ENCODE results near the gene PIP5K1C.
"Not testable (repeated sequence)": the region's sequence is repeated elsewhere in the genome, so short reads cannot be mapped to it uniquely, and the experiment has no call there.

PIP5K1C gene

GRCh38 chr19:3653865-3654513 is 46.3 kb downstream of the PIP5K1C start:
- no peak overlapping the region for H3K4me3 ChIP-seq (ENCODE audit: low read depth, low read length)
- peak; percentile 36 for TF ChIP-seq CTCF (conservative IDR thresholded peaks at IDR 0.05; ENCODE audit: low read depth, low read length)
- DNase-seq (ENCODE audit: low read depth) = no peak

GRCh38 chr19:3653081-3653795 is 47.0 kb downstream of the PIP5K1C start:
- no peak for TF ChIP-seq CTCF (conservative IDR thresholded peaks at IDR 0.05; ENCODE audit: low read depth, low read length)
- no peak for DNase-seq (ENCODE audit: low read depth)
- H3K4me3 ChIP-seq (ENCODE audit: low read depth, low read length) = no peak overlapping the region

- no peak overlapping the region for H3K4me3 ChIP-seq (ENCODE audit: low read depth, low read length)
- no peak for DNase-seq (ENCODE audit: low read depth)
- TF ChIP-seq CTCF (conservative IDR thresholded peaks at IDR 0.05; ENCODE audit: low read depth, low read length) = no peak
These were observed 47.8 kb downstream of the PIP5K1C start for GRCh38 chr19:3652422-3652821.

GRCh38 chr19:3651684-3652083 is 48.6 kb downstream of the PIP5K1C start:
- DNase-seq (ENCODE audit: low read depth) = no peak
- no peak overlapping the region for H3K4me3 ChIP-seq (ENCODE audit: low read depth, low read length)
- TF ChIP-seq CTCF (conservative IDR thresholded peaks at IDR 0.05; ENCODE audit: low read depth, low read length) = no peak

GRCh38 chr19:3649888-3650287 is 50.4 kb downstream of the PIP5K1C start:
- no peak for DNase-seq (ENCODE audit: low read depth)
- no peak overlapping the region for H3K4me3 ChIP-seq (ENCODE audit: low read depth, low read length)

GRCh38 chr19:3648037-3648905 is 52.0 kb downstream of the PIP5K1C start:
- no peak for DNase-seq (ENCODE audit: low read depth)
- TF ChIP-seq CTCF (conservative IDR thresholded peaks at IDR 0.05; ENCODE audit: low read depth, low read length) = no peak
- no peak overlapping the region for H3K4me3 ChIP-seq (ENCODE audit: low read depth, low read length)

More at GRCh38 chr19:3649888-3650287, 50.4 kb downstream of the PIP5K1C start:
- no peak for TF ChIP-seq CTCF (conservative IDR thresholded peaks at IDR 0.05; ENCODE audit: low read depth, low read length)

- DNase-seq (ENCODE audit: low read depth); H3K4me3 ChIP-seq (ENCODE audit: low read depth, low read length): not testable (repeated sequence)
These were observed 53.2 kb downstream of the PIP5K1C start for GRCh38 chr19:3647102-3647501.
